HG03520 (cell line): ENCODE data around the gene NOC3L.
A peak's percentile ranks its signal among the peaks of the same experiment; 100 is the strongest.
"Not testable (repeated sequence)": the region's sequence is repeated elsewhere in the genome, so short reads cannot be mapped to it uniquely, and the experiment has no call there.

Experiments used
- ATAC-seq: cut with Tn5 transposase; IDR thresholded peaks from one replicate; pipeline ENCODE4 v1.9.1; 2021; ENCODE audit warnings: mild to moderate bottlenecking, moderate library complexity; ENCODE audit not compliant: unreplicated experiment

NOC3L gene

GRCh38 chr10:94361171-94361794 lies 1.5 kb downstream of the NOC3L start:
- no peak for ATAC-seq

GRCh38 chr10:94358480-94358879 lies 4.3 kb downstream of the NOC3L start:
- ATAC-seq, result no peak

GRCh38 chr10:94357193-94357592 lies 5.5 kb downstream of the NOC3L start:
- no peak for ATAC-seq

- ATAC-seq, result no peak
These were observed 6.9 kb downstream of the NOC3L start for GRCh38 chr10:94355841-94356240.

- ATAC-seq, result no peak
These were observed 9.4 kb downstream of the NOC3L start for GRCh38 chr10:94353336-94353735.

GRCh38 chr10:94351089-94351488 lies 11.7 kb downstream of the NOC3L start:
- ATAC-seq, result no peak

GRCh38 chr10:94350500-94350899 lies 12.2 kb downstream of the NOC3L start:
- ATAC-seq, result not testable (repeated sequence)

GRCh38 chr10:94349327-94349726 lies 13.4 kb downstream of the NOC3L start:
- no peak for ATAC-seq

- ATAC-seq, result peak; percentile 91
These were observed 18.1 kb downstream of the NOC3L start for GRCh38 chr10:94344522-94345122.

GRCh38 chr10:94343151-94343550 lies 19.6 kb downstream of the NOC3L start:
- no peak for ATAC-seq

GRCh38 chr10:94334857-94335256 lies 27.9 kb downstream of the NOC3L start:
- no peak for ATAC-seq

GRCh38 chr10:94333051-94333450 lies 29.7 kb downstream of the NOC3L start:
- ATAC-seq, result no peak

GRCh38 chr10:94328613-94329012 lies 34.1 kb downstream of the NOC3L start:
- ATAC-seq, result no peak

GRCh38 chr10:94327649-94328048 lies 35.1 kb downstream of the NOC3L start:
- ATAC-seq, result no peak

GRCh38 chr10:94324609-94325233 lies 38.0 kb downstream of the NOC3L start:
- no peak for ATAC-seq

GRCh38 chr10:94320285-94320914 lies 42.3 kb downstream of the NOC3L start:
- ATAC-seq, result no peak

- no peak for ATAC-seq
These were observed 46.2 kb downstream of the NOC3L start for GRCh38 chr10:94316560-94316959.

- no peak for ATAC-seq
These were observed 46.7 kb downstream of the NOC3L start for GRCh38 chr10:94315975-94316464.

GRCh38 chr10:94315024-94315451 lies 47.7 kb downstream of the NOC3L start:
- ATAC-seq, result no peak

- ATAC-seq, result no peak
These were observed 52.4 kb downstream of the NOC3L start for GRCh38 chr10:94310369-94310768.

- ATAC-seq, result no peak
These were observed 53.9 kb downstream of the NOC3L start for GRCh38 chr10:94308866-94309265.
